NCI-H1436 treated with DMSO at 0.1 percent for 48 hours (cell line): ENCODE results near the gene ACTG1.
A peak's percentile ranks its signal among the peaks of the same experiment; 100 is the strongest.

Experiments used
- DNase-seq: peaks from one replicate; lab custom pipeline; 2025; lab: John Stamatoyannopoulos, UW

ACTG1 gene

DNA sequence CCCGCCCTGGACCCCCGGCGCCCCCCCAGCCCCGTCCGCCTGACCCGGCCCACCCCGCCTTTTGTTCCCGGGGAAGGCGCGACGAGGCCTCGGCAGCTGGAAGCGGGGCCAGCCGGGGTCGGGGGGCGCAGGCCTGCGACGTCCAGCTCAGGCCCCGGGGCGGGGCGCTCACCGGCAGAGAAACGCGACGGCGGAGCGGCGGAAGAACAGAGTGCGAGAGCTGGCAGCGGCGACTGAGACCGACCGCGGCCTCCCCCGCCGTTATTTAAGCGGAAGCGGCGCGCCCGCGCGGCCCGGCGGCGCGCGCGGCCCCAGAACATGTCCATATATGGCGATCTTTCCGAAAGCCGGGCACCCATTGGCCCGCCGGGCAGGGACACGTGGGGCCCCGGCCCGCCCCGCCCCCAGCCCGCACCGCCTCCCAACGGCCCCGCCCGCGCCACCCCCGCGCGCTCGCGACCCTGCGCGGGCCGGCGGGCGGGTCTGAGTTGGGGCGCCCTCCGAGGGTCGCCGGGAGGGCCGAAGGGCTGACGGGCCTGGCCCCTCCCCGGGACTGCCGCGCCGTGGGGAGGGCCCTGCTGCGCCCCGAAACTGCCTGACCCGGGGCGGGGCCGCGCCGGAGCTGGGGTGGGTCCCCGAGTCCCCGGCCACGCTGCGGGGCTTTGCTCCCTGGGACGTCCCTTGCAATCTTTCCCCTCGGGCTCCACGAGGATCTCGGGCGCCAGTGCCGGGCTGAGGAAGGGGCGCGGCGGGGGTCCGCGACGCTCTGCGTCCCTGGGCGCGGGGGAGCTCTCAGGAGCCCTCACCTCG lies at the start of gene ACTG1:
TSS of gene ACTG1 (minus strand) at position 238 of the 810 bp plus-strand sequence. CDS start 445 bp downstream, outside the sequence.
- peak; percentile 88 for DNase-seq

DNA sequence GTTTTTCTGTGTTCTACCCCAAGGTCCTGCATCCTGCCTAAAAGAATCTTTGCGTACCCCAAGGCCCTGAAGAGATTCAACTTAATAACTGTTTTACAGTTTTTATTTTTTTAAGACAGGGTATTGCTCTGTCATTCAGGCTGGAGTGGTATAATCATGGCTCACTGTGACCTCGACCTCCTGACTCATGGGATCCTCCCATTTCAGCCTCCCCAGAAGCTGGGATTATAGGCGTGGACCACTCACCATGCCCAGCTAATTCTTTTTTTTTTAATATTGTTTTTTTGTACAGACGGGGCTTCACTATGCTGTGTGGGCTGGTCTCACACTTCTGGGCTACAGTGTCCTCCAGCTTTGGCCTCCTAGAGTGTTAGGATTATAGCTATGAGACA lies 48.9 kb upstream of the ACTG1 start:
- DNase-seq: no peak

DNA sequence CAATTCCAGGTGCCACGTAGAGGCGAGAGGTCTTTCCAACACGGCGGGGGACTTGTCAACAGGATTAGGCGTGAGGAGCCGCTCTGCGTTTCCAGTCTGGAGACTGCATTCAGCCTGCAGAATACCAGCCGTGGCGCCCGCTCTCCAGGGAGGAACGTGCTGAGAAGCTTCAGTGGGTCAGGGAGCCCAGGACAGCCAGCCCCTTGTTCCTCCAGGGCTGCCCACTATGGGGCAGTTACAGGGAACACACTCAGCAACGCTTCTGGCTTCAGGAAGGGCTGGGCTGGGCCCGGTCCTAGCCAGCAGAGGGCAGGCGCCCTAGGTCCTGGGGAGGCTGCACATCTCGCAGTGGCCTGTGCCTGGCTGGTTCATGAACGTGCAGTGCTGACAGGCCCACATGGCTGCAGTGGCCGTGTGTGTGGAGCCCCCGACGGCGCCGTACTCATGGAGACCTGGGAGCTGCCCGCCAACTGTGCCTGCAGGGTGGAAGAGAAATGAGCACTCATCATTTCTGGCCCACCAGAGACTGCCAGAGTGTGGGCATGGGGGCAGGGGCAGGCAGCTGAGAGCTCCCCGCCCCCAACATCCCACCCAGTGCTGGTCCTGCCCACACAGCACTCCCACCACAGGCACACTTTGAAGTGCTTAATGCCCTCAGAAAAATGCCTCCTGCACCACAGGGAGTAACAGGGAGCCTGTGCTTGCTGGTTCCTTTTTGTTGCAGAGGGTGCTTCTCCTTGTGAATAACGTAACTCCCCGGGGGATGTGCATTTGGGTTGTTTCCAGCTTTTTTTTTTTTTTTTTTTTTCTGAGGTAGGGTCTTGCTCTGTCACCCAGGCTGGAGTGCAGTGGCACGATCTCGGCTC lies 46.6 kb upstream of the ACTG1 start:
- no peak for DNase-seq

DNA sequence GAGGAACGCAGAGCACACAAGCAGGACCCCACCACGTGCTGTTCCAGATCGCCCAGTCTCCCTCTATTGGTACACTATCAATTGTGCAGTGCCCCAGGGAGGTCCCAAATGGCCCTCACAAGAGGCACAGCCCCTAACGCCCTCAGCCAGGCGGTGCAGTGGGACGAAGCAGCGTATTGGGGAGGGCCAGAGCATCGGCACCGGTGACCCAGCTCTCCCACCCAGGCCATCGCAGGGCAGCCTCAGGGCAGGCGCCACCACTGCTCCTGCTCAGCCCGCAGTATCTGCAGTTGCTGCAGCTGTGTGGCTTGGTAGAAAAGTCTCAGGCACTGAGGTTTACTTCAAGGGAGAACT lies 45.5 kb upstream of the ACTG1 start:
- no peak for DNase-seq

DNA sequence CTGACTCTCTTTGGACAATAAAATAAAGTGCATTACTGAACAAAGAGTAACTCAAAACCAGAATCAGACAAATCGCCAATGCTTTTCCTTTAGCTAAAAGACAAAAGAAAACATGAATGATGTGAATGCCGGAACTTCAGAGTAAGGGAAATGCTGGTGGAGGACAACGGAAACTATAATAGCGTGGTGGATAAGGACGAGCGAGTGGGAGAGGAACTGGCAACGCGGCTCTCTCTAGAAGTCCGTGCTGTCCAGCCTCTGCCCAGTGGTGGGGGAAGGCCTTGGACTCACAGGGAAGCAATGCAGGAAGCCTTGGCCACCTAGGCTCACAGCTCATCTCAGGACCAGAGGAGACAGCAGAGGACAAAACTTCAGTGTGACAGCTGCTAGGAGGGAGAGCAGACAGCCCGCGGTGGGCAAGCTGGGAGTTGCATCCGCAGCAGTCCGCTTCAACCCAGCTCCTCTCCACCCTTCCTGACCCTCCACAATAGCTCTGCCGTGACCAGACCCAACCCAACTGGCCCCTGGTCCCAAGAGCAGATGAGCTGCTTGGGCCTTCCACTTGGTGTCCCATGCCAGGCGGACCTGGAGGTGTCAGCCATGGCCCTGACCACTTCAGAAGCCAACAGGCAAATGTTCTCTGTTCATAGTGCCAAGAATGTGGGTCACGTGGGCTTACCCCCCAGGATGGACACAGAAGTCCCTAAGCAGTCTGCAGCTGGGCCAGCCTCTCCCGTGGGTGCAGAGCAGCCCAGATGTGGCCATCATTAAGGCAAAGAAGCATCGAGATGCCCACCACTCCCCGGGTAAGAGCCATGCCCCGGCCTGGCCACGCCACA lies 44.9 kb upstream of the ACTG1 start:
- no peak for DNase-seq

DNA sequence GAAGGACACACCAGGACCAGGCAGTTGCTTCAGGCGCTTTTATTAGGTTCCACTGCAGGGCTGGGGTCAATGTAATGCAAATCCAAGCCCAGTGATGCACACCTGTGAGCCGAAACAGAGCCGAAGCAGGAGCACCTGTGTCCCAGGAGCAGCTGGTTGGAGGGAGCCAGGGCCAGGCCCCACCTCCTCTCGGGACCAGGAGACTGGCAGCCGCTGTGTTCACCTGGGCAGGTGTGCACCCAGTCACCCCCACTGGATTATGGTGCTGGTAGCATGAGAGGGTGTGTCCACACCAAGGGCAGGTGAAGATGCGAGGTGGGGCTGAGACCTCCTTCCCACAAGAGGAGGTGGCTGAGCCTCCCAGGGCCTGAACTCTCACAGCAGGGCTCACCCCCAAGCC lies 44.3 kb upstream of the ACTG1 start:
- no peak for DNase-seq

DNA sequence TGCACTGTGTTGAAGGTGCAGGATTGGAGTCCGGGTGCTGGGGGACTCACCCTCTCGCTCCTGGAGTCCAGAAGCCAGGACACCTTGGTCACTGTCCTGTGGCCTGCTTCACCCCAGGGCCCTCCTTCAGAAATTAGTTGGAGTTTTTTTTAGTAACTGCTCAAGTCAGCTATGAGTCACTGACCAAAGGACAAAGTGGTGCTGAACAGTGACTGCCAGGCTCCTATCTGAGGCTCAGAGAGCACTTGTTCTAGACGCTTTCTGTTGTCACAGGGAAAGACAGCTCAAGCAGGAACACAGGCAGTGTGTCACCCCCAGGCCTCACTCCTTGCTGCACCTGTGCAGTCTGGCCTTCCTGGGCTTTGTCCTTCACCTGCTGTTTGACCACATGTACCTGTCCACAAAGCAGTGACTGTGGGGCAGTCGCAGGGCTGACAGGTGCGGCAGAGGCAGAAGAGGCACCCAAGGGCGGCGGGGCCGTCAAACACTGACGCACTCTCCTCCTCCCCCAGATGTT lies 43.6 kb upstream of the ACTG1 start:
- no peak for DNase-seq

DNA sequence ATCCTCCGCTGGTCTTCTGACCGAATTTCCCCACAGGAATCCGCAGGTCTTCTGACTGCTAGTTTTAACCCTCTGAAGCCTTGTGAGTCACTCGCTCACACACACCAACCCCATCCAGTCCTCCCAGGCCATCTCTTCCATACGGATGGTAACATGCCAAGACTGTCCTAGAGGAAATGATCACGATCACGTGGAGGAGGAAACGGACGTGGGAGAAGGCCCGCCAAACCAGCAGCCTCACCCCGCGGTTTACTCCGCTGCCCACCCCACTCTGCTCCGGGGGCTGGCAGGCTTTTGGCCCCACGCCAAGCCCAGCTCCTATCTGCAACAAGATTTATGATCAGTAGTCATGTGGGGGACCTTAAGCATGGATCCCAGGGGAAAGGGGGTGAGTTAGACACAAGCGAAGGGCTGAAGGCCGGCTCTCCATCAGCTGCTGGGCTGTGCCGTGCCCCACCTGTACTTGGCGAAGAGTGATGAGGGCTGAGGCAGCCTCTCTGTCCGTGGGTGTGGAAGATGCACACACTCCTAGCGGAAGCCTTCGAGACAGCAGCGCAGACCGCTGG lies 41.1 kb upstream of the ACTG1 start:
- peak; percentile 49 for DNase-seq

DNA sequence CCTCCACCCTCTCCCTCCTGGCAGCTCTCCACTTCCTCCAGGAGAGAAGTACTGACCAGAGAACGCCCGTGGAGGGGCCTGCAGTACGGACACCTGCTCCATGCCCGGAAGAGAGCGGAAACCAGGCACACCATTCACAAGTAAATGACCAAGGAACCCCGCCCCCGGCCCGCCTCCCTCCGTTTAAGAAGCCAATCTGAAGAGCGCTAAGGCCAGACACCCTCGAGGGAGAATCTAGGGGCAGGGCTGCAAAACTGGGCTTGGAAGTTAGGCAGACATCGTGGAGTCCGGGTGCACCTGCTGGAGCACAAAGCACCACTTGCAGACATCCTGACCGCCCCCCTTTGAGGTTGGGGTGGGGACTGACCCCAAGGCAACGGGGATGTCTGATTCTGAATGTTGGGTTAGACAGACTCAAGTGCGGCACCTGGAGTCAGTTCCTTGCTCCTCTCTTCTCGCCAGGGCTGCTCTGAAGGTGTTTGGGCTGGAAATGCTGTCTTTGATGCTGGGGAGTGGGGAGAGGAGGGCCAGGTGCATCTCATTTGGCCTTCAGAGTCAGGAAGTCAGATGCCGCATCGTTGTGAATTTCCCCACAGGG lies 40.5 kb upstream of the ACTG1 start:
- DNase-seq: peak; percentile 71

DNA sequence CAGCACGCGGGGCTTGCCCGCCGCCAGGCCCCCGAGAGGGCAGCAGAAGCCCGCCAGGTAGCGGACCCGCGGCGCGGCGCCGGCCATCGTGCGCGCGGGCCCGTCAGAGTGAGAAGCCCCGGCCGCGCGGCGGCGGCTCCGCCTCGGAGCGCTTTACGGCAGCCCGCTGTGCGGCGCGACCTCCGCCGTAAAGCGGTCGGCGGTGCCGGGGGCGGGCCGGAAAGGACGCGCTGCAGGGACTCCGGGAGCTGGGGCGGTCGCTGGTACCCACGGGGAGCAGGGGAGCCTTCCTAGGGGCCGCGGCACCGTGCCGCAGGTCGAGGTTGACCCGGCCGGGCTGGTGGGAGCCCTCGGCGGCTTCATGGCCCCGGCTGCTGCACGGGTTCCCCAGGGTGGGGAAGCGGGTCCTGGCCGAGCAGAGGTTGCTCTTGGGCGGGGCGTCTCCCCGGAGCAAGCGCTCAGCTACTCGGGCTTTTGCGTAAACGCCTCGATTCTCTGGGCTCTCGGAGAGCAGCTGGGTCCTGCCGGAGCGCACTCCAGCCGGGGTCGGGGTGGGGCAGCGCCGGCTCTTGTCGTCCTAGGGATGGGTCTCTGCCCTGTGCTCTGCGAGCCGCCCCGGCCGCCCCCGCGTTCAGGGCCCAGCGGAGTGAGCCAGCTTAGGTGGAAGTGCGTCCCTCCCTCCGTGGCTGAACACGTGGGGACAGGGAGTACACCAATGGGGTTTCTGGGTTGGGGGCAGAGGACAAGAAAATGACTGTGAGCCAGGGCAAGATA lies 39.8 kb upstream of the ACTG1 start, which contains the start of gene FAAP100:
TSS of gene FAAP100 (minus strand) at position 110 of the 774 bp plus-strand sequence. CDS start at position 87, 23 bp downstream.
- no peak for DNase-seq

DNA sequence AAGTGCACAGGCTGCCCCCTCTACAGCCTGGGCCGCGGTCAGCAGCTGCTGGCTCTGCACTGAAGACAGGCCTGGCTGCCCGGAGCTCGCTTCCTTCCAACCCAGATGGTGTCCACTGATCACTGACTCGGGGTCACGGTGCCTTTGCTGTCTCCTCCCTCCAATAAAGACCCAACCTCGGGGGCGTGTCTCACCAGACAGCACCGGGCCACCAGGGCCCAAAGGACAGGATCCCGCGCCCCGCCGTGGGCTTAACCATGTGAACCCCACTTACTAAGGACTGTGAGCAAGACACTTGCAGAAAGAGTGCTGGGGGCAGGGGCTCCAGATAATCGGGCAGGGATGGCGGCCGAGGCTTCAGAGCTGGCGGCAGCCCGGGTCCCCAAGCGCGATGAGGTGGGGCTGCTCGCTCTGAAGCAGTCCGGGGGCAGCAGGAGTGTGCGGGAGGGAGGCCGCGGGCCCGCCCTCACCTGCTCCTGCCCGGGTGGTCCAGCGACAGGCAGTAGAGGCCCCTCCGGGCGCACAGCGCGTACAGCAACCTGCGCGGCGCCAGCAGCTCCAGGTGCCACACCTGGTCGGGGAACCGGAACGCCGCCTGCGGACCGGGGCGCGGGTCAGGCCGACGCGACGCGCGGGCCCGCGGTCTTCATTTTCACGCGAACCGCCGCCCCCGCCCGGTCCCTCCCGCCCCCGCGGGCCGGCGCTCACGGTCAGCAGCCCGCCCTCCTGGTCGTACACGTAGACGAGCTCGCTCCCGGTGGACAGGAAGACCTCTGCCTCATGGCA lies 39.1 kb upstream of the ACTG1 start:
- no peak for DNase-seq

DNA sequence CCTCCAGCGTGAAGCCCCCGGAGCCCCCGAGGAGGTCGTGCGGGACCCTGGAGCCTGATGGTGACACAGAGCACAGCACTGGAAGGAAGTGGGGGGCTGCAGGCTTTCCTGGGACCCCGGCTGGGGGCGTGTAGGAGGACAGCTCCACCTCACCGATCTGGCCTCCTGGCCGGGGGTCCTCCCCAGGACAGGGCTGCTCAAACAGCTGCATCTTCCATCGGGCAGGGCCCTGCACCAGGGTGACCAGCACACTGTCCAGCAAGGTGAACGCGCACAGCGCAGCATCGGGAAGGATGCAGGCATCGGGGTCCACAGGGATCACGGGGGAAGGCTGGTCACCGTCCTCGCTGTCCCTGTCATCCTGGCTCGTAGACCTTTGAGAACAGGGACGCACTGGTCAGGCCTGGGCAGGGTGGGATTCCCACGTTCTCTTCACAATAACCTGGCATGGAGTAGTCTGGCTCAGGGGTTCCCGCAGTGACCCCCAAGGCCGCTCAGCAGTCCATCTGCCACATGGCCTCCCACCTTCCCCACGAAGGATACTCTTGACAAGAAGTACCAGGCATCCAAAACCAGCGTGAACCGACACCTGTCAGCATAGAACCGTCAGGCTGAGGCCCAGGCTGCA lies 38.3 kb upstream of the ACTG1 start:
- no peak for DNase-seq

DNA sequence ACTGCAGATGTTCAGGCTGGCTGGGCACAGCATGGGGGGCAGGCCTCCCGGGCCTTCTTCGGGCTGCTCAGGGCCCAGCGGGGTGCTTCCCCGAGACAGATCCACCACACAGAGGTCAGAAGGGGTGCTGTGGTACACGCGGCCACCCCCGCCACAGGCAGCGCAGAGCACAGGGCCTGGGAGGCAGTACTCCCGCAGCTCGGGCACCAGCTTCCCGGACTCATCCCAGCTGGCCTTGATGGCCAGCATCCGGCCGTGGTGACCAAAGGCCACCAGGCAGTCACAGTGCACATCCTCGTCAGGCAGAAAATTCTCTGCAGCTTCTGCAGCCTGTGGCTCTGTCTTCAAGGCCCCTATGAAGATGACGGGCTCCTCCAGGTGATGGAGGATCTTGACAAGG lies 37.7 kb upstream of the ACTG1 start:
- DNase-seq: no peak

DNA sequence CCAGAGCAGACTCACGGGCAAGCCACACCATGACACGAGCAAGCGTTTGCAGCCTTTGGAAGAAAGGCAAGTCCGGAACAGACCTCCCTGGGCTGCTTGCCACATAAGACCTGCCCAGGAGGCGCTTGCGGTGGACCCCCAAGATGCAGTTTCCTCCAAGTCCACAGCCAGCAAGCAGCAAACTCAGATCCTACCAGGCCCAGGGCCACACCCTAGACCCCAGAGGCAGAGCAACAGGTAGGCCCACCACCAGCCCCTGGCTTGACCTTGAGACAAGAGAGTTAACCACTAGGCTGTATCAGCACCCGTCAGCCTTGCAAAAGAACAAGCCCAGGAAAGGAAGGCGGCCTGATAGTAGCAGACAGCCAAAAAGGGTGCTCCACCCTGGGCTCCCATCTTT lies 37.2 kb upstream of the ACTG1 start:
- no peak for DNase-seq

DNA sequence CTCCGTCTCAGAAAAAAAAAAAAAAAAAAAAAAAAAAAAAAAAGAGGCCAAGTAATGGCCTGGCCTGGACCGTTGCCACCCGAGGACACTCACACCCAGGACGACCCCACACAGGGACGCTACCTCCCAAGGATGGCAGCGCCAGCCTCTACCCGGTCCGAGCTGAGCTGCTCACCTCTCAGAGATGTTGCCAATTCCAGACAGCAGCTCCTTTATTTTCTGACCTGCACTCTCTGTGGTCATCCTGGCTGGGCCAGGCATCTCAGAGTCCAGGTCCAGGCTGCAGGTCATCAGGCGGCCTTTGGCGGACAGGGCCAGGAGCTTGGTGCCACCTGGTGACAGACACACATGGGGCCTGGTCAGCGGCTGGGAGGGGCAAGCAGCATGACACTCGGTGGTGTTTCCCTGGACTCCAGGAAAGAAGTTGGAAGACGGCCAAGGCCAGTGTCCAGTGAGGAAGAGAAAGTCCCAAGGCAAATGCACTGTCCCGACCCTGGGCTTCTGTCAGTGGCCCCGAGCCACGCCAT lies 36.5 kb upstream of the ACTG1 start:
- no peak for DNase-seq

DNA sequence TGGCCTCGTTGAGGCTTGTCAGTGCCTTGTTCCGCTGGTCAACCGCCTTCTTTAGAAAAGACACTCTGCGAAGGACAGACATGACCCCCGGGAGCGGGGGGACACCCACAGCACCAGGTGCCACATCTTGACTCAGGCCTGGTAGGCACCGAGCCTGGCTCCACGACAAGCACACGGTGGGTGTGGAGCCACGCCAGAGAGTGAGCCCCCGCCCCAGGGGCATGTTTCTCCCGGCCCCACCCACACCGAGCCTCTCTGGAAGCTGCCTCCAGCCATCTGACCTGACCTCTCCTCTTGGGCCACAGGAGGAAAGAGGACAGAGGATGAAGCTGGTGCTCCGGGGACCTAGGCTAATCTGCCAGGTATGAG lies 35.0 kb upstream of the ACTG1 start:
- DNase-seq: no peak

DNA sequence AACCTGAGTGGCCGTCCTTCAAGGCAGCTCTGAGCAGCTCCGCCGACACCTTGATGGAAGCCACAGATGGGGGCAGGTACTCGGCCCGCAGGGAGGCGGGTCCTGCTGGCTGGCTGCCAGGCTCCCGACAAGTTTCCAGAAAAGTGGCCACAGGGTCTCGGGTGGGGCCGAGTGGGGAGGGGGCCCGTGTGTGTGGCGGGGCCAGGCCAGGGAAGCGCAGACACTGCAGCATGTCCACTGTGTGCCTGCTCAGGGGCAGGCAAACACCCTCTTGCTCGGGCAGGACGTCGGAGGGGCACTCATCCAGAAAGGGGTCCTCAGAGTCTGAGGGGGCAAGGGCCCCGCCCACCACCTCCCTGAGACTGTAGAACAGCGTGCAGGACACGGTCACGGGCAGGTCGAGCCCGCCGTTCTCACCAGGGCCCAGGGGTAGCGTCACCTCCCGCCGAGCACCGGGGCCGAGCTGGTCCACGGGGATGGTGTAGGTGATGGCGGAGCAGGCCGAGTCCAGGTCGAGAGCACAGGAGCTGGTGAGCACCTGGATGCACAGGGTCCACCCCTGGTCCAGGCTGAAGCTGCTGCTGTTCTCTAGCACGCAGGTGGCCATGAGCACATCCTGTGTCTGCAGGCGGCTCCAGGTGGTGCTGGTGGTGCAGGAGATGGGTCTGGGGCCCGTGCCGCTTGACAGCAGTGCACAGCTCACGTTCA lies 34.5 kb upstream of the ACTG1 start:
- DNase-seq: no peak
